CD4-positive, alpha-beta T cell treated with Interleukin-15 for 4 hours (primary cell): ENCODE results near the gene PLCD1.
A peak's percentile ranks its signal among the peaks of the same experiment; 100 is the strongest.
"Not testable (repeated sequence)": the region's sequence is repeated elsewhere in the genome, so short reads cannot be mapped to it uniquely, and the experiment has no call there.

Experiments
- DNase-seq: peaks from one replicate; pipeline ENCODE4 v3.0.0-alpha.2; 2020; ENCODE audit warnings: low spot score

PLCD1 gene

DNA sequence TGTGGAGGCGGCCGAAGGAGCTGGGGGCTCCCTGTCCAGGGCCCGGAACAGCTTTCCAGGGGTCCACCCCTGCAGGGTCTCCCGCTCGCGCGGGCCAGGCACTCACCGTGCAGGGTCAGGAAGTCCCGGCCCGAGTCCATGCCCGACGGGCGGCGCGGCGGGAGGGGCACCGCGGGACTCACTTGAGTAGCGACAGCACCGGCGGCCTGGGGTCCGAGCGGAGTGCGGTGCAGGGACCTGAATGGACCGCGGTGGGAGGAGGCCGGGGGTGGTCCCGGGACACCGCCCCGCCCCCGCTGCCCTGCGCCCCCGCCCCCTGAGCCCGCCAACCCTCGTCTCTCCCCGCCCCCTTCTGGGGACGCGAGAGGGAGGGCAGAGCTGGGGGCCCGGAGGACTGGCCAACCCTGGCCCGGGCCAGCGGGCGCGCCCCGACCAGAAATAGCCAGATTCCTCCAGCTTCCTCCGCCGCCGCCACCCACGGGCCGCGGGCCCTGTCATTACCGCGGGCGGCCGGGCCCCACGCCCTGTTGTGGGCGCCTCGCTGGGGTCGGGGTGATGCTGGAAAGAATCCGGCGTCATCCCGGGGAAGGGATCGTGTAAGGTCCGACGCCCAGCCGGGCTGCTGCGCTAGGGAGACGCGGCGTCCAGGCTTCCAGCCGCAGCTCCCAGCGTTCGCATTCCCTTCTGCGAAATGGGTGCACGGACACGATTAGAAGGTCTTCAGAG lies at the start of gene PLCD1:
Gene PLCD1 (minus strand): TSS at position 243 of the 726 bp plus-strand sequence. CDS start 103 bp downstream, at position 140.
- DNase-seq: peak; percentile 60

DNA sequence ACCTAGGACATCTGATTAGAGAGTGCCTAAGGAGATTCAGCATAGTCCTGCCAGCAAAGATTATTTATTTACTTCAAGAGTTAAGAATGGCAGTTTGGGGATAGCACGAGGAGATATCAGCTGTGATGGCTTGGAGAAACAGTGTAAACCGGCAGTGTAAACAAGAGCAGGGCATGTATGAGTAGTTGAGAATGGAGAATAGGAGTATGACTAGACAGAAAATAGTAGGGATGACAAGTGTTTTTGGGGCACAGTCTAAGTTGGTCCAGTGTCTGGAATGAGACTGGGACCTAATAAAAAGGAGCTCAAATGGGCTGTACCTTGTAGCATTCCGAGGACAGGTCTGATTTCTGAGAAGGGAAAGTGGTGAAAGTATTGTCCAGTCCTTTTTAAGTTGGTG lies 47.6 kb upstream of the PLCD1 start:
- not testable (repeated sequence) for DNase-seq

DNA sequence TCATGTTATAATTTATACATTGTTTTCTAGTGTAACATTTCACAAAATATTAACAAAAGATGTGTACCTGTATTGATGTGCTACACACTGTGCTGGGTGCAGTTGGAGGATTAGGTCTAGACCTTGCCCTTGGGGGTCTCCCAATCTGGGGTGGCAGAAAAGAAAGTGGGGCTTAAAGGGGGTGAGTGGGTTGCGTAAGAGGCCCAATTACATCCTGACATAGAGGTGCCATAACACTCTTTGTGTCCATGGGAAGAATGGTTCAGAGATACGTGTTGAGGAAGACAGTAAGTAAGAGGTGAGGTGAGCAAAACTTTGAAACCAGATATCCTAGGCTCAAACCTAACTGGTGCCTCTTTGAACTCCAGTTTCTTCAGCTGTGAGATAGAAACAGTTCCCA lies 40.6 kb upstream of the PLCD1 start:
- no peak for DNase-seq

DNA sequence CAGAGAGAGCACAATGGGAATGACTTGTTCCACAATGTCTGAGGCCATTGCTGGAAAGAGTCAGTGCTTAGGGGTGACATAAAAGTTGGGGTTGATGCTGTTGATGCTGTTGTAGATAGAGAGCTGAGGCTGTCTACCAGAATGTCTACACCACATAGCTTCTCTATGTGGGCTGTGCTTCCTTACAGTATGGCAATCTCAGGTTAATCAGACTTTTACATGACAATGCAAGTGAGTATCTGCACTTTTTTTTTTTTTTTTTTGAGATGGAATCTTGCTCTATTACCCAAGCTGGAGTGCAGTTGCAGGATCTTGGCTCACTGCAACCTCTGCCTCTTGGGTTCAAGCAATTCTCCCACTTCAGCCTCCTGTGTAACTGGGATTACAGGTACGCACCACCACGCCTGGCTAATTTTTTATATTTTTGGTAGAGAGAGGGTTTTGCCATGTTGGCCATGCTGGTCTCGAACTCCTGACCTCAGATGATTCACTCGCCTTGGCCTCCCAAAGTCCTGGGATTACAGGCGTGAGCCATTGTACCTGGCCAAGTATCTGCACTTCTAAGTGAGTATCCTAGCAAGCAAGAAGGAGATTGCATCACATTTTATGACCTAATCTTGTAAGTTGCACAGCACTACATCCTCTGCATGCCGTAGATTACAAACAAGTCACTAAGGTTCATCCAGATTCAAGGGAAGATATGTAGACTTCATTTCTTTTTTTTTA lies 38.2 kb upstream of the PLCD1 start:
- no peak for DNase-seq

DNA sequence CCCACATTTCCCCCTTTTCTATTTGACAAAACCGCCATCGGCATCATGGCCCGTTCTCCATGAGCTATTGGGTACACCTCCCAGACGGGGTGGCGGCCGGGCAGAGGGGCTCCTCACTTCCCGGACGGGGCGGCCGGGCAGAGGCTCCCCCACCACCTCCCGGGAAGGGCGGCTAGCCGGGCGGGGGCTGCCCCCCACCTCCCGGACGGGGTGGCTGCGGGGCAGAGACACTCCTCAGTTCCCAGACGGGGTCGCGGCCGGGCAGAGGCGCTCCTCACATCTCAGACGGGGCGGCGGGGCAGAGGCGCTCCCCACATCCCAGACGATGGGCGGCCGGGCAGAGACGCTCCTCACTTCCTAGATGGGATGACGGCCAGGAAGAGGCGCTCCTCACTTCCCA lies 35.0 kb upstream of the PLCD1 start:
- not testable (repeated sequence) for DNase-seq

DNA sequence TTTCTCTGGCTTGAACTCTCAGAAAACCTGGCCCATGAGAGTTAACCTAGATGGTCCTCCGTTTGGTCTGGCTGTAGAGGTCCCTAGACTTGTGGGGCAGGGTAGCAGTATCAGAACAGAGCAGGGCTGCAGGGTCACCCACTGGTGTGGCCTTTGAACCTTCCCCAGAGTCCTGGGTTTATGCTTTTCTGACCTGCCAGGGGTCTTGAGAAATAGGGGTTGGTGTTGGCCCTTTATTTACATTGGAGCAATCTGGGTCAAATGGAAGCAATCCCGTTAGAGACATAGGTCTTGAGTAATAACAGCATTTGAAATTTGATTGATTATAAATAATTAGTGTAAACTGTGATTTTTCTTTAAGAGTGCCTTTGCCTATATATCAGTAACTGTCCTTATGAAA lies 33.4 kb upstream of the PLCD1 start:
- no peak for DNase-seq

DNA sequence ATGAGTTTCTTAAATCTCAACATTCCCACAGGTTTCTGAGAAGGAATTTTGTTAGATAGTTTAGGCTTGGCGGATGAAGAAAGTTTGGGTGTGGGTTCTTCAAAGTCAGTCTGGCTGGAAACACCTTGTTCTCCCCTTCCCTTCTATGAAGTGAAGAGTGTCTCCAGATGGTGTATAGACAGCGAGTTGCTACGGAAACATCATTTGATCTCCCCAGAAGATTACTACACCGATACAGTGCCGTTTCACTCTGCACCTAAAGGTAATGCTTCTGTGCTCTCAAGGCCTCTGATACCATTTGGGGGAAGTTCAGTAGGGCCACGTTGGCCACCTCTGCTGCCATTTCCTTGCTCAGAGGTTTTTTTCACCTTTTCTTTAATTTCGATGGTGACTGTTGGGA lies 30.1 kb upstream of the PLCD1 start:
- no peak for DNase-seq

DNA sequence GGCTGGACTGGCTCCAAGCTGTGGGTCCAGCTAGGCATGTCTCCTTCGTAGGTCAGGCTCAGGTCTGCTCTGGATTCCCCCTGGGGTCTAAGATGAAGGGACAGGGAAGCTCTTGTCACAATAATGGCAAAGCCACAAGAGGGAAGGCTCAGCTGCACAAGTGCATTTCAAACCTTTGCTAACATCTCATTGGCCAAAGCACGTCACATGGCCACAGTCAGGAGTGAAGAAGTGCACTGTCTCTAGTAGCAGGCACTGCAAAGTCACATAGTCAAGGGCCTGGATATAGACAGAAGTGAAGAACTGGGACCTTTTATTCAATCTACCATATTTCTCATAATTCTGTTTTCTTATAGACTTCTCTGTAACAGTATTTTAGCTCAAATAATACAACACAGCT lies 29.7 kb upstream of the PLCD1 start:
- DNase-seq: no peak

DNA sequence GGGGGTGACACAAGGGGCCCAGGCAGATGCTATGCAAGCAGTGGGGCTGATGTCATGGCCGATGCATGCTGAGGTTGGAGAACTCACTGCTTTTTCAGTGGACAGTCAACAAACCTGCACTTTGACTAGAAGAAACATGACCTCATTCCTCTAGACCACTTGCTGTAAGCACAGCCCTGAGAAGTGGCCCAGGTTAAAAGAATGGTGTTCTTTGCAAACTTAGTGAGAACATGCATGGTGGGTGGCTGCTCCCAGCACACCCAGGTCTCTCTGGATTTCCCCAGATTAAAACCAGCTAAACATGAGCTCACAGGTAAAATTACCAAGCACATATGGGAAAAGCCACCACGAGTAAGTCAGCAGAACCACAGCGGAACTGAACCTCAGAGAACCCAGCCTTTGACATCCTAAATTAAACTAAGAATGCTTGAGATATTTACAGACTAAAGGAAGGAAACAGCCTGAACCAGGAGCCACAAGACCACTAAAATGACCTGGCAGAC lies 25.1 kb upstream of the PLCD1 start:
- no peak for DNase-seq

DNA sequence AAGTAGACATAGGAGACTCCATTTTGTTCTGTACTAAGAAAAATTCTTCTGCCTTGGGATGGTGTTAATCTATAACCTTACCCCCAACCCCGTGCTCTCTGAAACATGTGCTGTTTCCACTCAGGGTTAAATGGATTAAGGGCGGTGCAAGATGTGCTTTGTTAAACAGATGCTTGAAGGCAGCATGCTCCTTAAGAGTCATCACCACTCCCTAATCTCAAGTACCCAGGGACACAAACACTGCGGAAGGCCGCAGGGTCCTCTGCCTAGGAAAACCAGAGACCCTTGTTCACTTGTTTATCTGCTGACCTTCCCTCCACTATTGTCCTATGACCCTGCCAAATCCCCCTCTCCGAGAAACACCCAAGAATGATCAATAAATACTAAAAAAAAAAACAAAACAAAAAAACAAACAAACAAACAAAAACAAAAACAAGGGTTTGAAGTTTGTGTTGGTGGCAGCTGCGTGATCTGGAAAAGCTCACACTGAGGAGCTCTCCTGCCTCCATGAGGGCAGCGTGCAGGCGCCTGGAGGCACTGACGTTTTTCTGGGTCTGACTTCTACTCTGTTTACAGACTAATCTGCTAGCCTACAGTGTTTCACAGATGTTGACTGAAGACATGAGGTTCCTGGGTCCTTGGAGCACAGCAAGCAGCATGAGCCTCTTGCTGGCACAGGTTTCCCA lies 24.5 kb upstream of the PLCD1 start:
- DNase-seq: not testable (repeated sequence)

DNA sequence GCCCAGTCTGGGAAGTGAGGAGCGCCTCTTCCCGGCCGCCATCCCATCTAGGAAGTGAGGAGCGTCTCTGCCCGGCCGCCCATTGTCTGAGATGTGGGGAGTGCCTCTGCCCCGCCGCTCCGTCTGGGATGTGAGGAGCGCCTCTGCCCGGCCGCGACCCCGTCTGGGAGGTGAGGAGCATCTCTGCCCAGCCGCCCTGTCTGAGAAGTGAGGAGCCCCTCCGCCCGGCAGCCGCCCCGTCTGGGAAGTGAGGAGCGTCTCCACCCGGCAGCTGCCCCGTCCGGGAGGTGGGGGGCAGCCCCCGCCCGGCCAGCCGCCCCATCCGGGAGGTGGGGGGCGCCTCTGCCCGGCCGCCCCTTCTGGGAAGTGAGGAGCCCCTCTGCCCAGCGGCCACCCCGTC lies 23.8 kb upstream of the PLCD1 start:
- not testable (repeated sequence) for DNase-seq

DNA sequence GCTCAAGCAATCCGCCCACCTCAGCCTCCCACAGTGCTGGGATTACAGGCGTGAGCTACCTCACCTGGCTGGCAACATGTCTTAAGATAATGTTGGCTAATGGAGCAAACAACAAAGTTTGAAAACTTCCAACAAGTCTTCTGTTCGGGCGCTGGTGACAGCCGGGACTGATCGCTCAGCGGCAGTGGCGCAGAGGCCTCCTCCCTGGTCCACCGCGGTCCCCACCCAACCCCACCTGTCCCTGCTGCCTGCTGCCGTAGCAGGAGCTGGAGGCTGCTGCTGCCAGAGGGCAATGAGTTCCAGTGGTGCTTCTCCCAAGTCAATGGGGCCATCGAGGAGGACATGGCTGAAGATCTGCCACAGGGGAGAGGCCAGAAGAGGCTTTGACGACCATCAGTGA lies 21.7 kb upstream of the PLCD1 start:
- no peak for DNase-seq

DNA sequence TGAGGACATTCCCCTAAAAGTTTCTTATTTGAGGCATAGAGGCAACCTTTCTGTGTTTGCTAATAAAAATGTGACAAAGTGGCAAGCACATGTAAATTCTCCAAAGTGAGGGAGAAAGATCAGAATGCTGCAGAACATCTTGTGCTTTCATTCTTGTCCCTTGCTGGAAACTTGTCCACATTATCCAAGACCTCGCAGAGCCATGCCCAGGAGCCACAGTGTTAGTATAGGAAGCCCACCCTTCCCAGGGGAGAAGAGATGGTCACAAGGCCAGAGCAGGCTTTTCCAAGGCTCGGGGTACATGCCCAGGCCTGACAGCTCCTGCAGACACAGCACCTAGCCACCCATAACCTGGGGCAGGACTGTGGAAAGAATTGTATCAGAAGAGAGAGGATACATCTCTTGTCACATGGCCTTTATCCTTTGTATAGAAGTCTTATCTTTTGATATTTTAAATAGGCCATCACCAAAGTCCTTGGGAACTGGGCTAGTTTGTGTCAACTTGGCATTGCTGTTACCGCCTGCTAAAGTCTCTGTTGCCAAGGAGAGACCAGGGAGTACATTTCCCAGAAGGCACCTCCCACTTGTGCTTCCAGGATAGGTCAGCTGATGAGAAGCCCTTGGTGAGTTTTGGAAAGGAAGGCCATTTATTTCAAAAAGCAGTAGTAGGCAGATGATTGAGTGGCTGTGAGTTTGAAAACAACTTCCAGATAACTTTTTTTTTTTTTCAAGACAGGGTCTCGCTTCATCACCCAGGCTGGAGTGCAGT lies 20.1 kb upstream of the PLCD1 start:
- DNase-seq: no peak

DNA sequence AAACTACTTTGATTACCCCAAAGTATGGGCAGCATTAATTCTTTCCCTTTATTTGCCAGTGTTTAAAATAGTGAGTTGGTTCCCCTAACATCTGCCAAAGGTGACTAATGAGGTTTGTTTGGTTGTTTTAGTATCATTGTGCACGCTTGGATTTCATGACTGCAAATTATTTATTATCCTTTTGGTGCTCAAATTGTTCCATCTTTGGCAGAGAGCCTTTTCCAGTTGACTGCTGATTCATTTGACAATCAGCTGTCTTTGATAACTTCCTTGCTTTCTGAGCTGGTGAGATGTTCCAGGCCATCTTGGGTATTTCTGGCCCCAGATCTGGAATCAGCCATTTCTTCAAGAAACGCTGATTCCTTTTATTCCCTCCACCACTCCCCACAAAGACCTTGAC lies 18.5 kb upstream of the PLCD1 start:
- DNase-seq: no peak

DNA sequence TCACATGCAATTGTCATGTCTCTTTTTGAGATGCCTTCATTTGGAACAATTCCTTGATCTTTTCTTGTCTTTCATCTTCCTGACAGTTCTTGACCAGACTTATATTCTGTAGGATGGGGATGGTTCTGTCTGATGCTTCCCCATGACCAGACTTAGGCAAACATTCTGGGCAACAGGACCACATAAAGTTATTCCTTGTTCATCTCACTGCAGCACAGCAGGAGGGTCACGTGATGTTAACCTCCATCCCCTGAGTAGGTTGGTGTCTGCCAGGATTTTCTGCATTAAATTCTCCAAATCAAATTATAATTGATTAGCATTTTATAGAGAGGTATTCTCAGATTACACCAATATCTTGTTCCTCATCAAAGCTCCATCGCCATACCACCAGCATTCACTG lies 17.4 kb upstream of the PLCD1 start:
- no peak for DNase-seq

DNA sequence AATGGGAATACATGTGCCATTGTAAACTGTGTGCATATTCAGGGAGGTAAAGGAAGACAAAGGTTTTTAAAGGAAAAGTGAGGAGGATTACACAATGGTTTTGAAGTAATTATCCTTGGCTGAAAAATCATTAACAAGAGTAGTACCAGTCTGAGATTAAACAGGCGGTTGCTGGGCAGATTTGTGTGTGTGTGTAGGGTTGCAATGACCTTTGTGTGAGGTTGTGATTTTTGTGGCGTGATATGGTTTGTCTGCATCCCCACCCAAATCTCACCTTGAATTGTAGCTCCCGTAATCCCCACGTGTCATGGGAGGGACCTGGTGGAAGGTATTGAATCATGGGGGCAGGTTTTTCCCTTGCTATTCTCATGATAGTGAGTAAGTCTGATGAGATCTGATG lies 16.6 kb upstream of the PLCD1 start:
- DNase-seq: no peak

DNA sequence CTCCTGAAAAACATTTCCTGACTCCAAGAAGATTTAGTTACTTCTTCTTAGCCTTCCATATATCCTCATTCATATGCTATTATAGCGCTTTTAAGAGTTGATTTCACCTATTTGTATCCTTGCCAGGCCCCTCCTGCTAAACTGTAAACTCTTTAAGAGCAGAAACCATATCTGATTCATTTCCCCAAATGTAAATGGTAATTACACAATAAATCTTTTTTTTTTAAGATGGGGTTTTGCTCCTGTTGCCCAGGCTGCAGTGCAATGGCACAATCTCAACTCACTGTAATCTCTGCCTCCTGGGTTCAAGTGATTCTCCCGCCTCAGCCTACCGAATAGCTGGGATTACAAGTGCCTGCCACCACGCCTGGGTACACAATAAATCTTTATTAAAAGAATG lies 14.0 kb upstream of the PLCD1 start:
- no peak for DNase-seq

DNA sequence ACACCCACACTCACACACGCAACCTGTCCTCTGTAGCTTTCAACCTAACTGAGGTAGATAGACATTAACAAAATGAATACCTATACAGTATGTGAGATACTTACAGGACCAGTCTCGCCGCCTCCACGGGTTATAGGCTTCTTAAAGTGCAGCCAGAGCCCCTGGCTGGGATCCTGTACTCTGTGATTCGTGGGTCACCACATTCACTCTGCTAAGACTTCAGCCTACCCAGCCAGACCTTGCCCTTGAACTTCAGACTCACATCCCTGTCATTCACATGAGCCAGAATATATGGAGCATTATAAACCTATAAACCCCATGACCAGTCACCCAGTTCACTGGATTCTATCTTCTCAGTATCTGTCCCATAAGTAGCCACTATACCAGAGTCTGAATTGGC lies 11.0 kb upstream of the PLCD1 start:
- no peak for DNase-seq

DNA sequence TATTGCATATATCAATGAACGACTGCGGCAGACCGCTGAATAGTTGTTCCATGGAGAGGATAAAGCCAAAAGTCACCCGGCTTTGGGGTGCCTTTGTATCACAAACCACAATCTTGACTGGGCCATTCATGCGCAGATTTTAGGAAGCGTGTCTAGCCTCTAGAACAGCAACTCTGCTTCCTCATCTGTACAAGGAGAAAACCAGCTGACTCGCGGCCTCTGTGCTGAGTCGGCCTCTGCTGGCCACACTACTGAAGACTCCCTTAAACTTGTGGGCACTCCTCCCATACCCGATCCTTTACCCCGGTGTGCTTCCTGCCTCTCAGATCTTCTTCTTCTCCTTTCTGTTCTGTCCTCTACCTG lies 10.4 kb upstream of the PLCD1 start:
- DNase-seq: peak; percentile 81

DNA sequence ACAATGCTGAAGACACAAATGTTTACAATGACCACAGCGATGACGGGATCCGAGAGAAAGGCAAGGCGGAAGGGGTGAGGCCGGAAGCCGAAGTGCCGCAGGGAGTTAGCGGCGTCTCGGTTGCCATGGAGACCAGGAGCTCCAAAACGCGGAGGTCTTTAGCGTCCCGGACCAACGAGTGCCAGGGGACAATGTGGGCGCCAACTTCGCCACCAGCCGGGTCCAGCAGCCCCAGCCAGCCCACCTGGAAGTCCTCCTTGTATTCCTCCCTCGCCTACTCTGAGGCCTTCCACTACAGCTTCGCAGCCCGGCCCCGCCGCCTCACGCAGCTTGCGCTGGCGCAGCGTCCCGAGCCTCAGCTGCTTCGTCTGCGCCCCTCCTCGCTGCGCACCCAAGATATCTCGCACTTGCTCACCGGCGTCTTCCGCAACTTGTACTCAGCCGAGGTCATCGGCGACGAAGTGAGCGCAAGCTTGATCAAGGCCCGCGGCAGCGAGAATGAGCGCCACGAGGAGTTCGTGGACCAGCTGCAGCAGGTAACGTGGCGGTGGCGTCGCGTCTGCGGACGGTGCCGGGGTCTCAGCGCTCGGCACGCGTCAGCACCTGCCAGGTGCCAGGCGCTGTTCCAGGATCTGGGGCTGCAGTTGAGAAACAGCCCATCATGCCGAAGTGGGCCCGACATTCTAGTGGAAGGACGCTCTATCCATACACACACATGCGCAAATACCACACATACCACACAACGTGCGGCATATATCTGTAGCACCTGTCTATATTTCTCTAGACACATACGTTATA lies 9.9 kb upstream of the PLCD1 start, which contains the start of gene DLEC1:
Gene DLEC1 (plus strand): TSS at position 108 of the 798 bp plus-strand sequence. CDS start 18 bp downstream, at position 126.
- peak; percentile 91 for DNase-seq

DNA sequence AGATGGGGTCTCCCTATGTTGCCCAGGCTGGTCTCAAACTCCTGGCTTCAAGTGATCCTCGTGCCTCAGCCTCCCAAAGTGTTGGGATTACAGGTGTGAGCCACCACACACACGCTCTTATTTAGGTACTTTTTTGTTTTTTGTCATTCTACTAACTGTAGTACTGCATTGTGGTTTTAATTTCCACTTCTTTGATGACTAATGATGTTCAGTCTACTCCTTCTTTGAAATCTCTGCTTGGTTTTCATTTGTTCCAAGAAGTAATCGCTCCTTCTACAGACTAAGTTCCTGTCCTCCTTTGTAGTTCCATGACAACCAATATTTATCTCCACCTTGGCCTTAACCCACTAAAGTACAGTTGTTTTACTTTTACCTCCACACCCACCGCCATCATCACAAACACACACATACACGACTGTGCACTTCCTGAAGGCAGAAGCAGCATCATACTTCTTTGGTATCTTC lies 9.0 kb upstream of the PLCD1 start:
- DNase-seq: peak; percentile 91
